IMR-90 (cell line): ENCODE measurements around the gene LHFPL6. TPM values are rescaled to one million over a fixed set of nuclear protein-coding genes. Genes with fewer than 3 reads are reported as not detected.

Source experiments
- ATAC-seq: fragments of 200-7000 bp; cut with Tn5 transposase; 2 replicates; pipeline ENCODE4 v1.9.1; 2020; ENCODE audit warnings: low read depth, mild to moderate bottlenecking, moderate library complexity
- BruUV-seq: library from RNA; stranded (reverse); fragments of 400-500 nt; replicated peaks from 2 replicates; lab custom pipeline; 2021; lab: Mats Ljungman, UMichigan
- CTCF ChIA-PET: fragments of 300-600 bp; formaldehyde crosslinking; extraction: SDS; loops from one replicate; lab custom pipeline; 2021; ENCODE audit warnings: antibody characterized with exemption; lab: Yijun Ruan, JAX
- POLR2A ChIA-PET: fragments of 300-600 bp; sonication (Branson Sonifier 250); formaldehyde crosslinking; loops from one replicate; lab custom pipeline; 2022; ENCODE audit warnings: antibody characterized with exemption; ENCODE audit not compliant: unreplicated experiment; lab: Charles Lee
- DNase-seq: peaks from one replicate; pipeline ENCODE4 v3.0.0; 2013
- H2AFZ ChIP-seq: replicated peaks from 2 replicates; pipeline ENCODE3; 2013; ENCODE audit warnings: low read length, mild to moderate bottlenecking; ENCODE audit not compliant: poor library complexity
- H2AK5ac ChIP-seq: 2 replicates; pipeline ENCODE4 v1.6.1; 2013; ENCODE audit warnings: low read depth, low read length, inconsistent platforms
- H2AK9ac ChIP-seq: replicated peaks from 2 replicates; pipeline ENCODE3; 2013; ENCODE audit warnings: mild to moderate bottlenecking, low read depth, low read length, moderate library complexity; ENCODE audit not compliant: poor library complexity
- H2BK120ac ChIP-seq: 2 replicates; pipeline ENCODE4 v1.6.1; 2013; ENCODE audit warnings: low read depth, low read length, inconsistent platforms
- H2BK15ac ChIP-seq: 3 replicates; pipeline ENCODE4 v1.6.1; 2013; ENCODE audit warnings: low read depth, low read length, inconsistent platforms
- H2BK20ac ChIP-seq: 2 replicates; pipeline ENCODE4 v1.6.1; 2013; ENCODE audit warnings: low read depth, mild to moderate bottlenecking, inconsistent platforms, low read length, moderate library complexity
- H2BK5ac ChIP-seq: 2 replicates; pipeline ENCODE4 v1.6.1; 2013; ENCODE audit warnings: mild to moderate bottlenecking, low read depth, low read length, inconsistent platforms; ENCODE audit not compliant: poor library complexity, severe bottlenecking
- H3K14ac ChIP-seq: replicated peaks from 2 replicates; pipeline ENCODE4 v1.6.1; 2013; ENCODE audit warnings: low read depth, low read length, inconsistent platforms
- H3K18ac ChIP-seq: 2 replicates; pipeline ENCODE4 v1.6.1; 2013; ENCODE audit warnings: low read depth, low read length, control low read depth
- H3K23ac ChIP-seq: 2 replicates; pipeline ENCODE4 v1.6.1; 2013; ENCODE audit warnings: low read depth, low read length, inconsistent platforms
- H3K27ac ChIP-seq: 2 replicates; pipeline ENCODE4 v1.5.1; 2013; ENCODE audit warnings: mild to moderate bottlenecking, control low read depth, low read length; ENCODE audit not compliant: insufficient read depth
- H3K27me3 ChIP-seq: 2 replicates; pipeline ENCODE4 v1.6.1; 2013; ENCODE audit warnings: low read length; ENCODE audit not compliant: control insufficient read depth, insufficient read depth
- H3K36me3 ChIP-seq: 2 replicates; pipeline ENCODE4 v1.6.1; 2013; ENCODE audit warnings: low read length, mixed read lengths; ENCODE audit not compliant: control insufficient read depth, insufficient read depth
- H3K4ac ChIP-seq: 2 replicates; pipeline ENCODE4 v1.6.1; 2013; ENCODE audit warnings: low read depth, low read length, inconsistent platforms
- H3K4me1 ChIP-seq: 2 replicates; pipeline ENCODE4 v1.6.1; 2013; ENCODE audit warnings: low read length, mixed read lengths; ENCODE audit not compliant: control insufficient read depth, insufficient read depth
- H3K4me2 ChIP-seq: 2 replicates; pipeline ENCODE4 v1.6.1; 2013; ENCODE audit warnings: low read depth, mild to moderate bottlenecking, control low read depth, low read length, moderate library complexity
- H3K4me3 ChIP-seq: 2 replicates; pipeline ENCODE4 v1.5.1; 2013; ENCODE audit warnings: low read depth, mild to moderate bottlenecking, control low read depth, low read length, moderate library complexity; ENCODE audit not compliant: insufficient read depth
- H3K56ac ChIP-seq: 2 replicates; pipeline ENCODE4 v1.6.1; 2013; ENCODE audit warnings: low read length, inconsistent platforms; ENCODE audit not compliant: insufficient read depth; ENCODE audit errors: extremely low read depth
- H3K79me1 ChIP-seq, 2 experiments: 2 replicates each; pipeline ENCODE4 v1.6.1; 2013; ENCODE audit warnings: low read length in 2 of 2, inconsistent platforms in 1 of 2, low read depth in 1 of 2
- H3K9ac ChIP-seq: 2 replicates; pipeline ENCODE4 v1.6.1; 2013; ENCODE audit warnings: low read depth, low read length, control low read depth
- H3K9me1 ChIP-seq: 2 replicates; pipeline ENCODE4 v1.6.1; 2013; ENCODE audit warnings: low read length, inconsistent platforms; ENCODE audit not compliant: insufficient read depth
- H3K9me3 ChIP-seq: 2 replicates; pipeline ENCODE4 v1.6.1; 2013; ENCODE audit warnings: low read length; ENCODE audit not compliant: control insufficient read depth, insufficient read depth
- H4K20me1 ChIP-seq: 2 replicates; pipeline ENCODE4 v1.6.1; 2013; ENCODE audit warnings: low read length, inconsistent platforms; ENCODE audit not compliant: insufficient read depth
- H4K5ac ChIP-seq: 2 replicates; pipeline ENCODE4 v1.6.1; 2013; ENCODE audit warnings: mild to moderate bottlenecking, low read depth, low read length, control low read depth
- H4K8ac ChIP-seq, 2 experiments: 2 replicates each; pipeline ENCODE4 v1.6.1; 2013; ENCODE audit warnings: low read depth in 2 of 2, low read length in 2 of 2, control low read depth in 1 of 2, inconsistent platforms in 1 of 2
- H4K91ac ChIP-seq: 2 replicates; pipeline ENCODE4 v1.6.1; 2013; ENCODE audit warnings: low read depth, low read length, inconsistent platforms; ENCODE audit not compliant: insufficient read depth
- BHLHE40 ChIP-seq: fragments of 150-350 bp; IDR thresholded peaks from 2 replicates; pipeline ENCODE4 v1.6.1; 2016; ENCODE audit warnings: mild to moderate bottlenecking, low read depth, low read length
- CEBPB ChIP-seq: IDR thresholded peaks from 2 replicates; pipeline ENCODE4 v1.6.1; 2012; ENCODE audit warnings: low read depth, low read length, improper control_type of control experiment
- CHD1 ChIP-seq: IDR thresholded peaks from 2 replicates; pipeline ENCODE4 v1.6.1; 2012; ENCODE audit warnings: low read depth, low read length, improper control_type of control experiment
- CTCF ChIP-seq: conservative IDR thresholded peaks from 2 replicates; pipeline ENCODE4 v1.5.1; 2012; ENCODE audit warnings: mild to moderate bottlenecking, low read depth, low read length, improper control_type of control experiment
- ELK1 ChIP-seq: fragments of 150-350 bp; IDR thresholded peaks from 2 replicates; pipeline ENCODE4 v1.6.1; 2016; ENCODE audit warnings: low read depth, mild to moderate bottlenecking, low read length, moderate library complexity, borderline replicate concordance
- FOS ChIP-seq: fragments of 150-350 bp; IDR thresholded peaks from 2 replicates; pipeline ENCODE4 v1.6.1; 2016; ENCODE audit warnings: low read depth, low read length
- MAFK ChIP-seq: IDR thresholded peaks from 2 replicates; pipeline ENCODE4 v1.6.1; 2012; ENCODE audit warnings: low read depth, low read length, improper control_type of control experiment
- MAZ ChIP-seq: IDR thresholded peaks from 2 replicates; pipeline ENCODE4 v1.6.1; 2012; ENCODE audit warnings: low read depth, mild to moderate bottlenecking, low read length, improper control_type of control experiment, moderate library complexity, borderline replicate concordance
- MXI1 ChIP-seq: IDR thresholded peaks from 2 replicates; pipeline ENCODE4 v1.6.1; 2012; ENCODE audit warnings: low read depth, mild to moderate bottlenecking, low read length, moderate library complexity, borderline replicate concordance
- NFE2L2 ChIP-seq: fragments of 150-350 bp; IDR thresholded peaks from 2 replicates; pipeline ENCODE4 v1.6.1; 2016; ENCODE audit warnings: low read depth, mild to moderate bottlenecking, low read length
- POLR2A ChIP-seq: IDR thresholded peaks from 2 replicates; pipeline ENCODE4 v1.6.1; 2012; ENCODE audit warnings: mild to moderate bottlenecking, low read depth, low read length
- RAD21 ChIP-seq: IDR thresholded peaks from 2 replicates; pipeline ENCODE4 v1.6.1; 2012; ENCODE audit warnings: low read length, improper control_type of control experiment
- RCOR1 ChIP-seq: IDR thresholded peaks from 2 replicates; pipeline ENCODE4 v1.6.1; 2012; ENCODE audit warnings: mild to moderate bottlenecking, low read length, improper control_type of control experiment; ENCODE audit not compliant: insufficient replicate concordance
- RFX5 ChIP-seq: IDR thresholded peaks from 2 replicates; pipeline ENCODE4 v1.8.0; 2012; ENCODE audit warnings: low read depth, mild to moderate bottlenecking, low read length, moderate library complexity
- SMC3 ChIP-seq: fragments of 150-350 bp; IDR thresholded peaks from 2 replicates; pipeline ENCODE4 v1.6.1; 2016; ENCODE audit warnings: low read depth, mild to moderate bottlenecking, antibody characterized with exemption, low read length, moderate library complexity
- USF2 ChIP-seq: fragments of 150-350 bp; IDR thresholded peaks from 2 replicates; pipeline ENCODE4 v1.6.1; 2017; ENCODE audit warnings: mild to moderate bottlenecking, antibody characterized with exemption, low read length, low read depth
- WGBS, 2 experiments: methylation state at CpG; one replicate each; pipeline versions ENCODE4 v1.1.5 to v1.1.7; 2013; ENCODE audit warnings: missing lambda C conversion rate in 2 of 2; ENCODE audit not compliant: insufficient read length in 1 of 2; ENCODE audit errors: extremely low coverage in 2 of 2; 5-methylcytosine and 5-hydroxymethylcytosine counted together
- dilution Hi-C: fragments of 300-500 bp; cut with HindIII; formaldehyde crosslinking; loops from one replicate; pipeline ENCODE4 v1.14.3; 2018; ENCODE audit warnings: low sequenced_read_pairs; ENCODE audit not compliant: unreplicated experiment
- in situ Hi-C: fragments of 300-500 bp; cut with MboI; formaldehyde crosslinking; loops from 3 replicates; pipeline ENCODE4 v1.14.3; 2019; ENCODE audit warnings: low sequenced_read_pairs, inconsistent platforms, mixed read lengths
- intact Hi-C: fragments of 100-400 bp; cut with micrococcal nuclease; formaldehyde crosslinking; loops from 2 replicates; pipeline ENCODE4 v1.10.0; 2022
- polyA plus RNA-seq, 3 experiments: library from polyadenylated mRNA; depleted of rRNA; stranded (reverse); fragments of >200 nt; gene quantifications; 2 replicates each; pipeline ENCODE4 v1.2.3, GENCODE V29; 2012; ENCODE audit warnings: low replicate concordance in 1 of 3
- total RNA-seq: library from RNA; depleted of rRNA; stranded (reverse); fragments of >200 nt; gene quantifications from 2 replicates; pipeline ENCODE4 v1.2.3, GENCODE V29; 2012

Gene LHFPL6
- total and polyA plus RNA-seq, 2 of the 4 experiments (the other 2 are of a cell fraction) = 24.7 to 36.1 TPM

GRCh38 chr13:39556866-39557265 is 46.1 kb downstream of the LHFPL6 start:
- no peak for ATAC-seq
- no peak for DNase-seq
- Histone ChIP-seq H4K20me1 (no peaks in the 10 kb centered on the region), H3K4me1 (no peaks in the 10 kb centered on the region), H3K9me1 (0 out of 2 replicates have a peak, but pooled peaks cover 5% of the 10 kb centered on the region), H3K4me2 (no peak overlapping the region), H2AK9ac (no peak overlapping the region), H3K14ac (no peak overlapping the region), H3K23ac (no peak overlapping the region), H2BK120ac (no peak overlapping the region), H3K9ac (no peak overlapping the region), H3K27ac (no peak overlapping the region), H3K9me3 (no peaks in the 10 kb centered on the region), H2AFZ (no peak overlapping the region), H2AK5ac (no peak overlapping the region), H3K36me3 (no peaks in the 10 kb centered on the region), H4K8ac (no peak overlapping the region), H2BK5ac (no peak overlapping the region), H3K27me3 (no peaks in the 10 kb centered on the region), H4K5ac (no peak overlapping the region), H3K18ac (no peak overlapping the region), H3K56ac (no peak overlapping the region), H3K79me1 (peaks cover 34 to 60% of the 10 kb centered on the region in 2 experiments), H2BK20ac (no peak overlapping the region), H3K4ac (no peak overlapping the region), H2BK15ac (no peak overlapping the region), H4K91ac (no peak overlapping the region), H3K4me3 (no peak overlapping the region)
- CTCF ChIA-PET = no interaction called here
- in situ Hi-C loops (no loop called here), dilution Hi-C loops (no loop called here), intact Hi-C loops (no loop called here)
- no TSS peak for BruUV-seq
- no CpG with 5 or more reads among the region's 1 CpG for WGBS, 2 experiments
- TF ChIP-seq CTCF (no peak), CHD1 (no peak), ELK1 (no peak), FOS (no peak), MAFK (no peak), MXI1 (no peak), MAZ (no peak), CEBPB (no peak), NFE2L2 (no peak), RFX5 (no peak), RCOR1 (no peak), POLR2A (no peak), RAD21 (no peak), BHLHE40 (no peak), SMC3 (no peak), USF2 (no peak)
- POLR2A ChIA-PET = no interaction called here
